Mesodermal cell (in vitro differentiated cells): ENCODE results near the gene ABCD1.
"Not testable (repeated sequence)": the region's sequence is repeated elsewhere in the genome, so short reads cannot be mapped to it uniquely, and the experiment has no call there.

ENCODE experiments used
- H3K27ac ChIP-seq: 2 replicates; pipeline ENCODE4 v1.7.0; 2013; ENCODE audit warnings: mild to moderate bottlenecking, low read depth, low read length, moderate library complexity; ENCODE audit not compliant: severe bottlenecking
- H3K36me3 ChIP-seq: 2 replicates; pipeline ENCODE4 v1.7.1; 2013; ENCODE audit warnings: mild to moderate bottlenecking, low read length, moderate library complexity; ENCODE audit not compliant: control insufficient read depth, insufficient read depth
- H3K4me1 ChIP-seq: one replicate; pipeline ENCODE4 v1.7.1; 2013; ENCODE audit warnings: mild to moderate bottlenecking, low read length; ENCODE audit not compliant: insufficient read depth, control insufficient read depth, poor library complexity, severe bottlenecking
- H3K4me3 ChIP-seq: 2 replicates; pipeline ENCODE4 v1.7.0; 2013; ENCODE audit warnings: low read length, control low read depth, mild to moderate bottlenecking; ENCODE audit not compliant: insufficient read depth, poor library complexity, severe bottlenecking; ENCODE audit errors: extremely low read depth
- H3K9me3 ChIP-seq: 2 replicates; pipeline ENCODE4 v1.7.1; 2013; ENCODE audit warnings: mild to moderate bottlenecking, low read length, moderate library complexity; ENCODE audit not compliant: control insufficient read depth
- WGBS, 2 experiments: methylation state at CpG; one replicate each; pipeline ENCODE4 v1.1.5; 2013; ENCODE audit warnings: missing lambda C conversion rate in 2 of 2; ENCODE audit not compliant: insufficient coverage in 2 of 2; 5-methylcytosine and 5-hydroxymethylcytosine counted together

Gene ABCD1

DNA sequence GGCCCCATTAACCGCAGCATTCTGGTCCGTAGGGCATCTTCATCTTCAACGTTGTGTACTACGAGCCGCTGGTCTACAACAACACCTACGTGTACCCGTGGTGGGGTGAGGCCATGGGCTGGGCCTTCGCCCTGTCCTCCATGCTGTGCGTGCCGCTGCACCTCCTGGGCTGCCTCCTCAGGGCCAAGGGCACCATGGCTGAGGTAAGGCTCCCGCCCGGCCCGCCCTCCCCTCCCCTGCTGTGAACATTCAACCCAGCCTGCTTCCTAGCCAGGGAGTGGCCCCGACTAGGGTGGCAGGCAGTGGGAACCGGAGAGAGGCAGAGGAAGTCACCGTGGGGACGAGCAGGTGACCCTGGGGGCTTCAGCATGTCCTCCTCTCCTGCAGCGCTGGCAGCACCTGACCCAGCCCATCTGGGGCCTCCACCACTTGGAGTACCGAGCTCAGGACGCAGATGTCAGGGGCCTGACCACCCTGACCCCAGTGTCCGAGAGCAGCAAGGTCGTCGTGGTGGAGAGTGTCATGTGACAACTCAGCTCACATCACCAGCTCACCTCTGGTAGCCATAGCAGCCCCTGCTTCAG lies 29.9 kb upstream of the ABCD1 start:
- Histone ChIP-seq H3K27ac (no peak overlapping the region), H3K4me1 (no peaks in the 10 kb centered on the region), H3K9me3 (no peaks in the 10 kb centered on the region), H3K4me3 (no peak overlapping the region), H3K36me3 (no peaks in the 10 kb centered on the region)
- 96 to 98% methylated on average over 8 to 16 of the region's 23 CpGs for WGBS, 2 experiments

DNA sequence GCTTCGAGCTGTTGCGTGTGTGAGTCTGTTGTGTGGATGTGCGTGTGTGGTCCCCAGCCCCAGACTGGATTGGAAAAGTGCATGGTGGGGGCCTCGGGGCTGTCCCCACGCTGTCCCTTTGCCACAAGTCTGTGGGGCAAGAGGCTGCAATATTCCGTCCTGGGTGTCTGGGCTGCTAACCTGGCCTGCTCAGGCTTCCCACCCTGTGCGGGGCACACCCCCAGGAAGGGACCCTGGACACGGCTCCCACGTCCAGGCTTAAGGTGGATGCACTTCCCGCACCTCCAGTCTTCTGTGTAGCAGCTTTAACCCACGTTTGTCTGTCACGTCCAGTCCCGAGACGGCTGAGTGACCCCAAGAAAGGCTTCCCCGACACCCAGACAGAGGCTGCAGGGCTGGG lies 28.6 kb upstream of the ABCD1 start:
- Histone ChIP-seq H3K9me3 (no peaks in the 10 kb centered on the region), H3K4me1 (no peaks in the 10 kb centered on the region), H3K36me3 (peaks cover 1% of the 10 kb centered on the region), H3K4me3 (no peak overlapping the region), H3K27ac (no peak overlapping the region)
- 96 to 97% methylated on average over 6 to 7 of the region's 15 CpGs for WGBS, 2 experiments

DNA sequence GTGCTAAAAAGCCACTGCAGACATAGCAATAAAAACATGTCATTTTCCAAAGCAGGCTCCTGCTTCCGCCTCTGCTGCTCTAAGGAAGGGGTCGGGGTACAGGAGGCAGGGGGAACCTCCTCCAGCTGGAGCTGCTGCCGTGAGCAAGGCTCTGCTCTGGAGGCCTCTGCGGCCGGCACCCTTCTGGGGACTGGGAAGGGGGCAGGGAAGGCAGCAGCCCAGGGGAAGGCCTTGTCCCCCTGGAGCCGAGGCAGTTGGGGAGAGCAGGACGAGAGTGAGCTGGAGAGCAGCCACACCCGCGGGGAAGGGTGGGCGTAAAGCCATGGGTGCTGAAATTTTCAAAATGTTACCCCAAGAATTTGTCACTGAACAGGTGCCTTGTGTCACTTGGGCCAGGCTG lies 28.1 kb upstream of the ABCD1 start:
- not testable (repeated sequence) for H3K4me1 ChIP-seq, H3K36me3 ChIP-seq
- WGBS, 2 experiments, result 77 to 100% methylated on average over 3 to 4 of the region's 10 CpGs

GRCh38 chrX:153696986-153697722 lies 27.5 kb upstream of the ABCD1 start:
- not testable (repeated sequence) for H3K36me3 ChIP-seq, H3K4me1 ChIP-seq, H3K27ac ChIP-seq, H3K4me3 ChIP-seq, H3K9me3 ChIP-seq
- WGBS, 2 experiments, result 93 to 96% methylated on average over 11 to 15 of the region's 16 CpGs

More for the DNA sequence above, 28.1 kb upstream of the ABCD1 start:
- not testable (repeated sequence) for H3K4me3 ChIP-seq, H3K27ac ChIP-seq, H3K9me3 ChIP-seq

GRCh38 chrX:153697924-153698865 lies 26.5 kb upstream of the ABCD1 start:
- WGBS, 2 experiments, result 94 to 100% methylated on average over 4 to 9 of the region's 16 CpGs
- Histone ChIP-seq H3K4me3 (no peak overlapping the region), H3K27ac (no peak overlapping the region), H3K4me1 (no peaks in the 10 kb centered on the region), H3K9me3 (no peaks in the 10 kb centered on the region), H3K36me3 (peaks cover 9% of the 10 kb centered on the region)

DNA sequence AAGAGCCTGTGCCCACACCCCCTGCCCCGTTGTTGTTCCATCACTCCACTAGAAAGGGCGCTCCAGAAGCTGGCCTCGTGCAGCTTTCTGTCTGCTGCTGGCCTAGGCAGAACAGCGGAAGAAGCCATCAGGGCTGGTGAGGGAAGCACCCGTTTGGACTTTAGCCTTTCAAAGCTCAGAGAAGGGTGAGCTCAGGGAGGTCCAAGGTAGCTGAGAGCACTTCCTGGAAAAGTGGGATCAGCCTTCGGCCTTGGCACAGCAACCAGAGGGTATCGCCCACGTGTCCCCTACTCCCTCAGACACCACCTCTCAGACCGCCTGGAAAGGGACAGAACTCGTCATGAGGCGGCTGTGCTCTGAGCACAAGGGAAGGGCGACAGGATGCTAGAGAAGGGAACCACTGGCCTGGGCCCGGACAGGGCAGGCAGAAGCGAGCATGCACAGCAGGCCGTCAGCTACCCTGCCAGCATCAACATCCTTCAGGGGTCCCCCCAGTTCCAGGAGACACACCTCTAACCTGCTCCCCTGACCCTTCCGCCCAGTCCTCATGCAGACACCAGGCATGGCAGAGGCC lies 25.4 kb upstream of the ABCD1 start:
- H3K4me1 ChIP-seq, H3K27ac ChIP-seq, H3K9me3 ChIP-seq, H3K4me3 ChIP-seq: not testable (repeated sequence)
- H3K36me3 ChIP-seq, result peaks cover 13% of the 10 kb centered on the region
- 100% methylated on average over 2 of the region's 16 CpGs; no CpG with 5 or more reads in 1 of the 2 experiments for WGBS, 2 experiments

- peaks cover 13% of the 10 kb centered on the region for H3K36me3 ChIP-seq
- WGBS, 2 experiments, result 95 to 100% methylated on average over 3 to 9 of the region's 18 CpGs
- not testable (repeated sequence) for H3K4me3 ChIP-seq, H3K9me3 ChIP-seq, H3K4me1 ChIP-seq, H3K27ac ChIP-seq
Measured at GRCh38 chrX:153699784-153700371, 24.8 kb upstream of the ABCD1 start.

- Histone ChIP-seq H3K27ac (no peak overlapping the region), H3K36me3 (peaks cover 13% of the 10 kb centered on the region), H3K9me3 (no peaks in the 10 kb centered on the region), H3K4me1 (no peaks in the 10 kb centered on the region), H3K4me3 (no peak overlapping the region)
- 93 to 94% methylated on average over 6 to 7 of the region's 15 CpGs for WGBS, 2 experiments
Measured at GRCh38 chrX:153700376-153700945, 24.2 kb upstream of the ABCD1 start.

DNA sequence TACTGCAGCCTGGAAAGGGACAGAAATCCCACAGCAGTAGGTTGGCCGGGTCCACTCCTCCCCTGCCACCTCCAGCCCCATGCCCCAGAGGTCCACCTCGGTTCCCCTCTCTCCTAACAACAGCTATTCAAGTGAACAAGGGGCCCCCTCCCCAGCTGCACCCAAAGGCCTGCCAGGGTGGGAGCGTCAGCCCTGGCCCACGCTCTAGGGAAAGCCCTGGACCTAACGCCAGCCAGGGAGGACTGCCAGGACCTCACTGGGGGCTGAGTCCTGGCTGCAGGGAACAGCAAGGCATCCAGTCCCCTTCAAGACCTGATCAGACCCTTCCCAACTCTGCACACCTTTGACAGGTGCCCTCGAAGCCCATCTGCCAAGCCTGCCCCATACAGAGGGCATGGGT lies 23.7 kb upstream of the ABCD1 start:
- H3K9me3 ChIP-seq, result no peaks in the 10 kb centered on the region
- H3K36me3 ChIP-seq, result peaks cover 13% of the 10 kb centered on the region
- H3K4me1 ChIP-seq, result no peaks in the 10 kb centered on the region
- H3K27ac ChIP-seq, result no peak overlapping the region
- WGBS, 2 experiments, result 100% methylated on average over 1 of the region's 6 CpGs; no CpG with 5 or more reads in 1 of the 2 experiments
- no peak overlapping the region for H3K4me3 ChIP-seq

GRCh38 chrX:153701706-153702105 lies 22.9 kb upstream of the ABCD1 start:
- no peak overlapping the region for H3K27ac ChIP-seq
- H3K36me3 ChIP-seq, result peaks cover 13% of the 10 kb centered on the region
- 90% methylated on average over 3 of the region's 12 CpGs; no CpG with 5 or more reads in 1 of the 2 experiments for WGBS, 2 experiments
- H3K9me3 ChIP-seq, result no peaks in the 10 kb centered on the region
- H3K4me3 ChIP-seq, result no peak overlapping the region
- H3K4me1 ChIP-seq, result no peaks in the 10 kb centered on the region
